Raji (cell line): Measurements from ENCODE around the gene TRIM47.

Experiments used
- POLR2A ChIP-seq: IDR thresholded peaks from 2 replicates; pipeline ENCODE4 v1.6.1; 2011; ENCODE audit warnings: low read depth, low read length, control low read depth; ENCODE audit not compliant: insufficient read depth

TRIM47 gene

DNA sequence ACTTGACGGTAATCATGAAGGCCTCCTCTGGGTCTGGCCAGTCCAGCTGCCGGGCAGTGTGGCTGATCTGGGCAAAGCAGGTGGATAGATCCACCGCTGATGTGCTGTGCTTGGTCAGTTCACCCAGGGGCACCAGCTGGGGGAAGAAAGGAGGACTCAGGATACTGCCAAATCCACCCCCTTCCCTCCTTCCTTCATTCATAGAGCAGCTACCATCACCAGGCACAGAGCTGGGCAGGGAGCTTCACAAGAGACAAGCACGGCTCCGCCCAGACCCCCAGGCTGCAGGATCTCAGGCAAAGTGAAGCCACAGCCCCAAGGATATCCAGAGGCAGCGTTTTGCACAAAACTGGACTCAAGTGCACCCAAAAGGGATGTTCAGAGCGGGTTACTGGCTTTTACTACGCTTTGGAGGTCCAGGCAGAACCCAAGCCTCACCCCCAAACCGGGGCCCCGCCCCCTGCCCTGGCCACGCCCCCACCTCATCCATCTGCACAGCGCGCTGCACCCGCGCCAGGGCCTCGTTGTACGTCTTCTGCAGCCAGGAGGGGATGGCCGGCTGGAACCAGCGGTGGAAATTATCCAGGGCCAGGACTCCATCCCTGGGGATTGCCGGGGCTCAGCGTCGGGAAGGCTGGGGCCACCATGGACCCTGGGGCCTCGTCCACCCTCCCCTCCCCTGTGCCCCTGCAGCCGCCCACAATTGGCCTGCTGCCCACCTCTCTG, 43.3 kb downstream of the TRIM47 start:
- no peak for TF ChIP-seq POLR2A

DNA sequence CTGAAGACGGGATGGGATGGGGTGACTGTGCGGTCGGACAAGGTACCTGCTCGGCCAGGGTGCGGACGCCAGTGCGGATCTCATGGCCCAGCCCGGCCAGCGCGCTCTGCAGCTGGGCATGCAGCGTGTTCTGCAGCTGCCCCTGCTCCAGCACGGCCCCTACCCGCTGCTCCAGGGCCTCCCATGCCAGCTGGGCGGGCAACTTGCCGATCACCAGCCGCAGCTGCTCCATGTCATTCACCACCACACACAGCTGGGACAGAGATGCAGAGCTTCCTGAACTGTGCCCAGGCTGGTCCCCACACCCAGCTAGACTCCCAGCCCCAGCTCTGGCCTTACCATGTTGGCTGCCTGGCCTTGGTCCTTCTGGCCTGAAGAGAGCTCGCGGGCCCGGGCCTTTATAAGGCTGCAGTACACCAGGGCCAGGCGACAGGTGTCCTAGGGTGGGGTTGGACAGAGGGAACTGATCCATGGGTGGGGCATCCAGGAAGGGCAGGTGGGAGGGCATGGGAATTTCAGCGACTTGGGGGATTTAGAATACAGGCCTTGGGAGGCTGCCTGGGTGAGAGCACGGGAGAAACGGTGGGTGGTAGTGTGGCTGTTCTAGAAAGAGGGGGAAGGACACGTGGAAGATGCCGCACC, 44.0 kb downstream of the TRIM47 start:
- no peak for TF ChIP-seq POLR2A

DNA sequence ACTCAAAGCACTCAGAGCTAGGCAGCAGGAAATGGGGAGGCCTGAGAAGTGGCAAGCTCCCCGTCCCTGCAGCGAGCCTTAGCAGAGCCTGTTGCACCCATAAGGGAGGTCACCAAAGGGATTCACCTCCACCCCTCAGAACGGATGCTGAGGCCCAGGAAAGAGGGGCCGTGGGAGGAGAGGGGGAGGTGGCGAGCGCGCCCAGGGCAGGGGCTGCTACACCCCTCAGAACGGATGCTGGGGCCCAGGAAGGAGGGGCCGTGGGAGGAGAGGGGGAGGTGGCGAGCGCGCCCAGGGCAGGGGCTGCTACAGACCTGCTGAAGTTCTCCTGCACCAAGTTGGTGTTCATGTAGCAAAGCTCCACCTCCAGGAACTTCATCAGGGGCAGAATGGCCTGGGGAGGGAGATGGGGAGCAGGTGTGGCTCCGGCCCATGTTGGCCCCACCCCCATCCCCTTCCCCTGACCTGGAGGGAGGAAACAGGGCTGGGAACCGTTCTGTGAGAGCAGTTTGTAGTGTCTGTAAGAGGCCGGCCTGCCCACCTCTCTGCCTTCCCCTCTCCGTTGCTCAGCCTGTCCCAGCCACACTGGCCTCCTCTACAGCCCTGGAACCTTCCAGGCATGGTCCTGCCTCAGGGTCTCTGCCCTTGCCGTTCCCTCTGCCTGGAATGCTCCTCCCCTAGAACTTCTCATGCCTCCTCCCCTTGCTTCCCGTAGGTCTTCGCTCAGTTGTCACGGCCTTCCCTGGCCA, 45.6 kb downstream of the TRIM47 start:
- no peak for TF ChIP-seq POLR2A

DNA sequence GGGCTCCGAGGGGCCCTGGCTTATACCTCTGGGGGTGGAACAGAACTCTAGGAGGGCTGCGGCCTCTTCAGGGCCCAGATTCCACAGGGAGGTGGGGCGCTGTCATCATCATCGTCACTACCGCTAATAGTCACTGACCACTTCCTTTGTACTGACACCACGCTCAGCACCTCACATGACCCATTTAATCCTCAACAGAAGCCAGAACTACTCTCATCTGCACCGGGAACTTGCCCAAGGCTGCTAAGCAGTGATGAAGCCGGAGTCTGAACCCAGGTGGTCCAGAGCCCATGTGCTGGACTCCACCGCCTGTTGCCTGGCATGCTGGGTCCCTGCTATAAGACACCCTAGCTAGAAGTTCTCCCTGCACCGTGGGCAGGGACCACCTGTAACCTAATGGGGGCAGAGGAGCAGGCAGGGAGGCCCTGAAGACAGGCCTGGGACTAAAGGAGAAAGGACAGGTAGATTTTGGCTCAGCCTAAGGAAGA, 46.2 kb downstream of the TRIM47 start:
- no peak for TF ChIP-seq POLR2A

DNA sequence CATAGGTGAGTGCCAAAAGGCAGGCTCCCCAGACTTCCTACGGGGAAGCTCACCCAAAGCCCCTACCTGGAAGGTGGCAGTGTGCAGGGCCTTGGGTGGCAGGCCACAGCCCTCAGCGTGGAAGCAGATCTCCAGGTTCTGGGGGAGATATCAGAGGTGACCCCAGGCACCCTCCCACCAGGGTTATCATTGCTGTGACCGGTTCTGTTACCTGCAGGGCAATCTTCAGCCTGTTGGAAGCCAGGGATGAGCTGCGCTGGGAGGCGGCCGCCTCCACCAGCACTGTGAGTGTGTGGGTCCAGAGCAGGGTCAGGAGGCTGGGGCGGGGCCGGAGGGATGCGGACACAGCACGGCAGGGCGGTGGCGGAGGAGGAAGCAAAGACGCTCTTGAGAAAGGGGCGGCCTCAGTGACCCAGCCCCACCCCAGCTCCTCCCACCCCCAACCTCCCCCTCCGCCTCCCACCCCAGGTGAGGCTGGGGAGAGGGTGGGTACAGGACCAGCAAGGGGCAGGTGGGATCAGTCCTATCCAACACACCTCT, 47.3 kb downstream of the TRIM47 start:
- no peak for TF ChIP-seq POLR2A

DNA sequence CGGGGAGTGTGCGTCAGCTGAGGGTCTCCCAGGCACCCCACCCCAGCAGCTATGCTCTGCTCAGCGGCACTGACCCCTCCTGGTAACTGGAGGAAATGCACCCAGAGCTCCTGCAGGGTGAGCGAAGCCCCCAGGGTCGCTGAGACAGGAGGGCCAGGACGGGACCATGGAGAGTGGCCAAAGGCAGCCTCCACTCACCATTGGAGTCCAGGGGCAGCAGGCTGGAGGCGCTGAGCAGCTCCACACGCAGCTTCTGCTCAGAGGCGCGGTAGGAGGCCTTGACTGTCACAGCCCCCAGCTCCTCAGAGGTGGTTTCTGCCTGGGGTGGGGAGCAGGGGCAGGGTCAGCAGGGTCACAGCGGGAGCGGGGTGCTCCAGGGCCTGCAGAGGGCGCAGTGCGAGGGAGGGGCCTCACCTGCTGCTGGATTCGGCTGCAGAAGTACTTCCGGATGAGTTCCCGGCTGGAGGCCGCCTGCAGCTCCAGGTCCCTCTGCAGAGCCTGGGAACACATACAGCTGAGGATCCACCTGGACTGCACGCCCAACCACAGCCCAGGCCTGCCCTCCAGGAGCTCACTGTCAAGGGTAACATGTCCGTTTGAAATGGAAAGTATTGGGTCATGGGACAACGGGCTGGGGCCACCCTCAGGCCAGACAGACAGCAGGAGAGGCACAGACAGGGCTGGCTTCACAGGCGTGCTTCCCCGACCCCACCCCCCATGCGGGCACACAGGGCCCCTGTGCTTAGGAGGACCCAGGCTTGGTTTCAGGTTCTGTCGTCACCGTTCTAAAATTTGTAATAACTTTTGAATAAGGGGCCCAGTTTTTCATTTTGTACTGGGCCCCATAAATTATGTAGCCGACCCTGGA, 48.0 kb downstream of the TRIM47 start:
- TF ChIP-seq POLR2A: no peak

DNA sequence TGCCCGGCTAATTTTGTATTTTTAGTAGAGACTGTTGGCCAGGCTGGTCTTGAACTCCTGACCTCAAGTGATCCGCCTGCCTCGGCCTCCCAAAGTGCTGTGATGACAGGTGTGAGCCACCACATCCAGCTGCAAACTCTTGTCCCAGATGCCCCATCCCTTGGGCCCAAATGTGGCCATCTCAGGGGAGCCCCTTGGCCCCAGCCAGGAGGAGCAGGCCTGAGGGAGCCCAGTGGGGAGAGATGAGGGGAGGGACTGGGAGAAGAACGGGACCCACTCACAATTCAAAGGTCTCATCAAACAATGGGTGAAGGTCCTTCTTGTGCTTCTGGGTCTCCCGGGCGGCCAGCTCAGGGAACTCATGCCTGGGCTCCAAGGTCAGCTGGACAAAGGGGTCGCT, 48.6 kb downstream of the TRIM47 start:
- TF ChIP-seq POLR2A: no peak

DNA sequence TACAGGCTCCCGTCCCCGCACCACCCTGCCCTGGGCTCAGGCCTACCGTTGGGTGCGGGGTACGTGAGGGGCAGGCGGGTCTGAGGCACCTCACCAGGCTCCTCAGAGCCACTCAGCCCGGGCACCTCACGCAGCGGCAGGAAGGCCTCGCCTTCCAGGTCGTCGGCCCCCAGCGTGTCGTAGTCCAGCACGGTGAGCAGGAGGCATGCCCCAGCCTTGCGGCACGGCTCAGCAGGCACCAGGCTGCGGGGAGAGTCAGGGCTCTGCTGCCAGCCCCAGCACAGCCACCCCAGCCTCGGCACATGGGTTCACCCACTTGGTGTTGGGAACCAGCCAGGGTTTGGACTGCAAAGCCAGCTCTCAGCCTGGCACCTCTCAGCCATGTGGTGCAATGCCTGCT, 49.6 kb downstream of the TRIM47 start:
- TF ChIP-seq POLR2A: no peak

DNA sequence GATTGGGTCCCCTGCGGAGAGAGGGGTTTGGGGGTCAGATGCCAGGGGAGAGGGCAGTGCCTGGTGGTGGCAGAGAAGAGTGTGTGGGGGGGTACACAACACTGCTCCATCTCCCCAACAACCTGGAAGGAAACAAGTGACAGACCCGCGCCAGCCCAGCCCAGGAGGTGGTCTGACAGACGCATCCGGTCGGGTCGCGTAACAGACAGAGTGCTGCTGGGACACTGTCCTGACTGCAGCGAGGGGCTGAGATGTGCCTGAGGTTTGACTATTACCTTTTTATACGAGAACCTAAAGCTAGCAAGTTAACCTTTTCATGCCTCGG, 50.3 kb downstream of the TRIM47 start:
- TF ChIP-seq POLR2A: no peak

DNA sequence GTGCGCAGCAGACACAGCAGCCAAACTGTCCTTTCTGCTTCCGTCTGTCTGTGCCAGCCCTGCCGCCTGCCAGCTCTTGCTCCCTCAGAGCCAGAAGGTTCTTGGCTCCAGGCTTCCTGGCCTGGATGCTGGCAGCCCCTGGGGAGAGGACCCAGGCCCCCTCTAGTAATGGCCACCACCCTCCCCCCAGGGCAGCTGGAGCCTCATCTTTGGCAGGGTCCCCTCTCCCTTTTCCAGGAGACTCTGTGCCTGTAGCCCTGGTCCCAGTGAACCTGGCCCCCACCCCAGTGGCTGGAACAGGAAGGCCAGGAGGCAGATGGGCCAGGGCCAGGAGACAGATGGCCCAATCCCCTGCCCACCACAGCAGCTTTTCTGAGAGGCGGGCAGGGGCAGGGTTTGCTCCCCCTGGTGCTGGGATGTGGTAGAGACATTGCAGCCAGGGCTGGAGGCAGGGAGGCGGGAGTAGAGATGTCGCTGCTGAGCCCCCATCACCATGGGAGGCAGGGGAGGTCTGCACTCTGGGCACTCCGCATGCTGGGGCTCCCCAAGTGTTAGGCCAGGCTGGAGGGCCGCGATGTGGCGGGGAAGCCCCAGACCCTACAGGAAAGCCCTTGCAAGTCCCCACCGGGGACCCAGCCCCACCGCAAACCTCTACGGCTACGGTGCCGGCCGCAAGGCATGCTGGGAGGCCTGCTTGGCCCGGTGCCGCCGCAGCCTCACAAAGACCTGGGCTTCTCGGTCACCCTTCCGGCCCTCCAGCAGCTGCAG, 50.9 kb downstream of the TRIM47 start:
- TF ChIP-seq POLR2A: no peak

DNA sequence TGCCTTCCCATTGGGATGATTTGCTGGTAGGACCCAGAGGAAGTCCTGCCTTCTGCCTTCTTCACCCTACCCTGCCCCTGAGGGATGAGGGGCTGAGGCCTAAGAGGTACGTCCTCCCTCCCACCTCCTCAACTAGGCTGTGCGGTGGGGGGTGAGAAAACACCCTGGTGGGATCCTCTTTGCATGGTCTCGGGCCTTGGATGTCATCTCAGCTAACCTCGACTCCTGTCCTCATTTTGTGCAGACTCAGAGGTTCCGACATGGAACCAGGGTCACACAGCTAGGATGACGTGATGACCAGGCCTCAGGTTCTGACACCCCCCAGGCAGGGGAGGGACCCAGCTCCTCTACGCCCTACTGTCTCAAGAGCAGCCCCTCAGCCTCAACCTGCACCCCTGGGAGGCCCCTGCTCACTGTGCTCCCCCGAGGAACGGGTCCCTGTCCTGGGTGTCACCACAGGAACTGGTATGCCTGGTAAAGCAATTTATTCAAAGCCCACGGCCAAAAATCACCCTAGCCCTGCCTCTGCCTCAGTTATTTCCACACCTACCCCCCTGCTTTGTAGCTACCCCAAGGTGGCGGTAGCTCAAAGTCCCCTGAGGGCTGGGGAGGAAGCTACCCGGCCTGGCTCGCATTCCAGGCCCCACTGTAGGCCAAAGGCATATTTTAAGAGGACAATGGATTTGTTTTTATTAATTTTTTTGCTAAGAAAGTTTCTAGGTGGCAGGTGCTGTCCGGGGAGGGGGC, 51.6 kb downstream of the TRIM47 start:
- no peak for TF ChIP-seq POLR2A

DNA sequence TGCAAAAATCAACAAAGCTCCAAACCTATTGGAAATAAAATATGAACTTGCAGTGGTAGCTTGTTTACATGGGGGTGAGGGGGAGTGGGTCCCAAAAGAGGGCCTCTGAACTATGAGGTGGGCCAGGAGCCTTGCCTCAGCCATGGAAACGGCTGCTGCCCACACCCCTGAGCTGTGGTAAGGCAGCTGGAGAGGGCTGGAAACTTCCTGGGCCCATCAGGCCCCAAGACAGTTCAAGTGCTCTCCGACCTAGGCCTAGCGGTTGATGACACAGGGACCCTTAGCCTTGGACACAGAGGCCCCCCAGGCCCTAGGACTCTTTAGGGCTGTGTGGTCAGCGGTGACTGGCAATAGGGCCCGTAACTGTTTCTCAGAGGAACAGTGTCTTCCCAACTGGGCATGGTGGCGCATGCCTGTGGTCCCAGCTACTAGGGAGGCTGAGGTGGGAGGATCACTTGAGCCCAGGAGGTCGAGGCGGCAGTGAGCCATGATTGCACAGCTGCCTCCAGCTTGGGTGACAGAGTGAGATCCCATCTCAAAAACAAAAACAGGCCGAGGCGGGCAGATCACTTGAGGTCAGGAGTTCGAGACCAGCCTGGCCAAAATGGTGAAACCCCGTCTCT, 52.5 kb downstream of the TRIM47 start:
- TF ChIP-seq POLR2A: no peak

DNA sequence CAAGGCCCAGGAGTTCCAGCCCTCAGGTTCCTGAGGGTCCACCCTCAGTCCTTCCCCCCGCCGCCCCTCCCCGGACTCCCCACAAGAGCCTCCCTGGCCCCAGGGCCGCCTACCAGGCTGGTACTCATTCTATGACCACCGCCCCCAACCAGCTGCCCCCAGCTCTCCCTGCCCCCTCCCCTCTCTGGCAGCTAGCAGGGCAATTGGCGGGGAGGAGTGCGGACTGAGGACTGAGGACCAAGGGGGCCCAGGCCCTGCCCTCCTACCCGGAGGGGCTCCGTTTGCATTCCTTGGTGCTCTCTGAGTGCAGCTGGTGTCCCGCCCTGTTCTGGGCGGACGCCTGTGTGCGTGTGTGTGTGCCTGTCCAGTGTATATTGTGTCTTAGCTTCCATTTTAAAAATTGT, 53.2 kb downstream of the TRIM47 start:
- no peak for TF ChIP-seq POLR2A
